GM18951 (cell line): Measurements from ENCODE around the gene LRRC27.

ENCODE experiments used
- POLR2A ChIP-seq: IDR thresholded peaks from 4 replicates; pipeline ENCODE4 v1.6.1; 2011; ENCODE audit warnings: mild to moderate bottlenecking; ENCODE audit not compliant: insufficient read length, insufficient read depth; ENCODE audit errors: extremely low read depth
- in situ Hi-C: fragments of 300-500 bp; cut with MboI; formaldehyde crosslinking; loops from one replicate; pipeline ENCODE4 v1.12.0; 2022; ENCODE audit warnings: low sequenced_read_pairs, mixed read lengths, inconsistent platforms; ENCODE audit not compliant: unreplicated experiment

Gene LRRC27

DNA sequence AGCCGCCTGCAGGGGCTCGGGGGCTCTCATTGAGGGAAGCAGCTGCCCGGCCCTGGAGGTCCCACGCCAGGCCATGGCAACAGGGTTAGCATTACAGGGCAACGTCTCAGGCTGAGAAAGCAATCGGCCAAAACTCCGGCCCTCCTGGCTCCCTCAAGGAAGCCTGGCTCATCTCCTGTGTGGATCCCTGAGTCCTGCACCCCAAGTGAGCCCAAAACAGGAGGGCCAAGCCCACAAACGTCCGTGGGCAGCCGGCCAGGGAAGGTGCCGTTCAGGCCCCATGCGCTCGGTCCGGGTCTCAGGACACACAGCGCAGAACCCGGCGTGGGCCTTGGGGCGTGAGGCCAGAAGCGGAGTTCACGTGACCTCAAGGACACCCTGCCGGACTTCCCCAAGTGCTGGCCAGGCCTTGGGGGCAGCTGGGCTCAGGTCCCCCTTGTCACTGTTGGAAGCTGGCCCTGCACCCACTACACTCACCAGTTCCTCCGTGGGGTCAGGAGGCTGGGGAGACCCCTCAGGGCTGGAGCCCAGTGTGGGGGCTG, 57.0 kb downstream of the LRRC27 start:
- TF ChIP-seq POLR2A: no peak
- in situ Hi-C loops: no loop called here

GRCh38 chr10:132389433-132390169, 57.6 kb downstream of the LRRC27 start:
- in situ Hi-C loops: loop anchor here (10.0 kb wide), 1 partner anchor 65 kb away; no protein-coding TSS in a partner anchor

DNA sequence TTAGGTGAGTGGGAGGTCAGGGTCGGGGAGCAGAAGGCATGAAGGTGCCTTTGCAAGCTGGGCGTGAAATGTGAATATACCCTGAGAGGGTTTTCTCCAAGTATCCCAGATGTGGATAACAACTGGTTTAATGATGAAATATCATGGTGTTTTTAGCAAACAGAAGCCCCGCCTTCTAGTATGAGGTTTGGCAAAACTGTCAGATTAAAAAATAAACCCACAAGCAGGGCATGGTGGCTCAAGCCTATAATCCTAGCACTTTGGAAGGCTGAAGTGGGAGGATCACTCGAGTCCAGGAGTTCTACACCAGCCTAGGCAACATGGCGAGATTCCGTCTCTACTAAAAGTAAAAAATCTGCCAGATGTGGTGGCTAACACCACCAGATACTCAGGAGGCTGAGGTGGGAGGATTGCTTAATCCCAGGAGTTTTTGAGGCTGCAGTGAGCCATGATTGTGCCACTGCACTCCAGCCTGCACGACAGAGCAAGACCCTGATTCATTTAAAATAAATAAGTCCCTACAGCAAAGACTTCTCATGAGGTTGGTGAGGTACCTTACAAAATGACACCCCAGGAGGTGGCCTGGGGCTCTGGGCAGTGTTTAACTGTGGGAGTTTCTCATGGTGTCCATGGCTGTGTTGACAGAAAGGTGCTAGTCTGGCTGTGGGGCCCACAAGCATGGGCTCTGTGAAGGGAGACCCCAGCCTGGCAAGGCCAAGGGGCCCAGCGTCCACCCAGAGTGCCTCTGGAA, 58.4 kb downstream of the LRRC27 start:
- no peak for TF ChIP-seq POLR2A
- in situ Hi-C loops: loop anchor here (10.0 kb wide), 1 partner anchor 64 kb away; no protein-coding TSS in a partner anchor

More at GRCh38 chr10:132389433-132390169, 57.6 kb downstream of the LRRC27 start:
- no peak for TF ChIP-seq POLR2A

DNA sequence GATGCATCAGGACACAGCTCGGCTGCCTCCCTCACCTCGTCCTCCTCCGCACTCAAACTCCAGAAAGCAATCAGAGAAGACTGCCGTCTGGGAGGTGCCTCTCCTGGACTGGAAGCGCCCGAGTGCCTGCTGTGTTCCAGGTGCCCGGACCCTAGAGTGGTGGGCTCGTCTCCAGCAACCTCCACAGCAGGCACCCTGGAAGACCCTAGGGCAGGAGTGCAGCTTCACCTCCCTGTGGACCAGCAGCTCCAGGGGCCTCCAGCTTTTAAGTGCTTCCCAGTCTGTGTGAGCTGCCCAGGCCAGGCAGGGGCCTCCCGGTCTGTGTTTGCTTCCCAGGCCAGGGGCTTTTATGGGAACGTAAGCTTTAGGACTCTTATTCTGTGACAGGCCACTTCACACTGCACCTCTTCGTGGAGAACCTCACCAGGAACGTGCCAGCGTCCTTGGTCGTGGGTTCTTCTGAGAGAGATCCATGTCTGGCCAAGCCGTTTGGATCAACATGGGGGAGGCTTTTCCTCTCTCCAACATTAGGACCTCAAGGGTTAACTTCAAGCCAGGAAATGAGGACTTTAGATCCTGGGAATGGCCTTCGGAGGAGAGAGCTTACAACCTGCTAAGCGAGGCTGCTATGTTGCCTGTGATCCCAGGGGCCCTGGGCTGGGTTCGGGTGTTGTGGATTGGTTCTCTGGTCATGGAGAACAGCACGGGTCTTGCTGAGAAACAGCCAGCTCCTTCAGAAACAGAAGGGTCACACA, 59.1 kb downstream of the LRRC27 start:
- in situ Hi-C loops: loop anchor here (10.0 kb wide), 1 partner anchor 64 kb away; no protein-coding TSS in a partner anchor
- no peak for TF ChIP-seq POLR2A

- in situ Hi-C loops: loop anchor here (10.0 kb wide), 1 partner anchor 63 kb away; no protein-coding TSS in a partner anchor
- TF ChIP-seq POLR2A: no peak
Observed at GRCh38 chr10:132391676-132392020, 59.7 kb downstream of the LRRC27 start.

GRCh38 chr10:132392184-132392800, 60.3 kb downstream of the LRRC27 start:
- in situ Hi-C loops: loop anchor here (10.0 kb wide), 1 partner anchor 63 kb away; no protein-coding TSS in a partner anchor
- TF ChIP-seq POLR2A: no peak

DNA sequence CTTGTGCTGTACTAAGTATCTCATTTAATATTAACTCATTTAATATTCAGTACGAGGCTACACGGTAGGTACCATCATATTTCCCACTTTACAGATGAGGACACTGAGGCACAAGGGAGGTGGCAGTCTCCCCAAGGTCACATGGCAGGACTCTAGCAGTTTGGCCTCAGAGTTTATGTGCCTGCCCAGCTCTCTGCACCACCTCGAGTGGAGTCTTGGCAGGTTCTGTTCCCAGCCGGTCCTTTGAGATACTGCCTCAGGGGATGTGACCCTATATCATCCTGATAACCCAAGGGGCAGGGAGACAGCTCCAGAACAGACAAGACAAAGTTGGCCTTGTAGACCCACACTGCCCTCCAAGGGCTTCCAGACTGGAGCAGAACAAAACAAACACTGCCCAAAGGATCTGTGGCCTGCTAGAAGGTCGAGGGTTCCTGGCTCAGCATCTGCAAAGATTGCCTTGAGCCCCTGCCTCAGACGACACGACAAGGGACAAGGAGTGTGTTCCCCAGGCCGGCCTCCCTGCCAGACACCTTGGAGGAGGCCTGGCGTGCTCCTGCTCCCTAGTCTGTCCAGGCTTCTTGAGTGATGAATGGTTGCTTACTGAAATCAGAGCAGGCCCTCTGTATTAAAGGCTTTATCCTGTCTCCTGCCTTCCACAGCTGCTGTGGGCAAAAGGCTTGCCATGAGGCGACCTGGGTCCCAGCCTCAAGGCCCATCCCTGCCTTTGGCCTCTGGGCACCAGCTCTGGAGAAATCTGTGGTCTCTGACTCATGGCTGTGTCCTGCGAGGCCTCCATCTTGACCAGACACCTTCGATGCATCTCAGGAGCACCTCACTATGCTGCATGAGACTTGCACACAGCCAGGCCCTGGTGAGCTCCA, 61.1 kb downstream of the LRRC27 start:
- no peak for TF ChIP-seq POLR2A
- in situ Hi-C loops: loop anchor here (10.0 kb wide), 1 partner anchor 62 kb away; no protein-coding TSS in a partner anchor

DNA sequence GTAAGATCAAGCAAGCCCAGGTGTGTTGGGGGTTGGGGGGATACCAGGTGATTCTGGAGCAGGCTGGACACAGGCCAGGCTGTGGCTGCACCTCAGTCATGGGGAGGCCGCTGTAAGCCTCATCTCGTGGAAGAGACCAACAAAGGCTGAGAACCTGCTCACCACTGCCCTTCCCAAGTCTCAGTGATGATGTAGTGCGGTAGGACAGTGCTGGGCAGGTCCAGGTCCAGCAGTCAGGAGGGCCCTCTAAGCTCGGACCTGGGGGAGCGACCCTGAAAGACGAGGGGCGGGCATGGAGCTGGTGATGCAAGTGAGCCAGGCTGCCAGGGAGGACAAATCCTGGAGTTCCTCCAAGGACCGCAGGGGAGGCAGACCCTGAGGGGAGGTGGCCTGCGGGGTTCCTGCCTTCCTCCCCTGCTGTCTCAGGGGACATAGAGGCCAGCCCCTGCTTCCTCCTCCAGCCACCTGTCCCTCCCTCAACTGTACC, 61.7 kb downstream of the LRRC27 start:
- in situ Hi-C loops: loop anchor here (10.0 kb wide), 1 partner anchor 61 kb away; no protein-coding TSS in a partner anchor
- no peak for TF ChIP-seq POLR2A

DNA sequence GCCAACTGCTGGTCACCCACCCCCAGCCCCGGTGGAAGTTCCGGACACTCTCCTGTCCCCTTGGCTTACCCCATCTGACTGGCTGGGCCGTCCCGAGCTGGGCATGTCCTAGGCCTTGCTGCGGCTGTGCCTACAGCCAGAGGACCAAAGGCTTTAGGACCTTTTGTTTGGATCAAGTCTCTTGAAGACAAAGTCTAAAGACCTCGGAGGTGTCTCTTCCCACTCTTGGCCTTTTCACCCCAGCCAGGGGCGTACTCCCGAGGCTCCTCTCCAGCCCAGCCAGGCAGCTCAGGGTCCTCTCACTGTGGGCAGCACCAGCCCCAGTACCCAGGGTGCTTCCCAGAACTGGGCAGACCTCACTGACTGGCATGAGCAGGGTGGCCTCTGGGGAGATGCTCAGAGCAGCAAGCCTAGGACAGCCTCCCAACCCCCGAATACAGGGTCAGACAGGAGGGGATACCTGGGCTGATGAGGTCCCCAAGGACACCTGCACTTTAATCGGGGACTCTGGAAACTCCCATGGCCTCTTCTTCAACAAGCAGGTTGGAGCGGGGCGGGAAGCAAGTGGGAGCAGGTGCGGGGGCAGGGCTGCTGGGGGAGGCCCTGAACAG, 62.3 kb downstream of the LRRC27 start:
- TF ChIP-seq POLR2A: no peak
- in situ Hi-C loops: loop anchor here (10.0 kb wide), 1 partner anchor 60 kb away; no protein-coding TSS in a partner anchor

- TF ChIP-seq POLR2A: no peak
- in situ Hi-C loops: loop anchor here (10.0 kb wide), 1 partner anchor 60 kb away; no protein-coding TSS in a partner anchor
Observed at GRCh38 chr10:132394936-132395703, 63.1 kb downstream of the LRRC27 start.
